Smooth muscle cell (in vitro differentiated cells): ENCODE results near the gene SGTA. TPM values are rescaled to one million over a fixed set of nuclear protein-coding genes. Genes with fewer than 3 reads are reported as not detected.

Source experiments
- DNase-seq: peaks from one replicate; lab custom pipeline; 2025; ENCODE audit not compliant: unreplicated experiment; lab: John Stamatoyannopoulos, UW
- H2AFZ ChIP-seq: fragments of 200-600 bp; sonication (generic); 2 replicates; pipeline ENCODE4 v1.6.0; 2016; ENCODE audit warnings: antibody characterized with exemption, low read depth, mild to moderate bottlenecking
- H3F3A ChIP-seq: fragments of 200-600 bp; sonication (generic); 2 replicates; pipeline ENCODE4 v1.6.0; 2017; ENCODE audit warnings: antibody characterized with exemption, low read depth
- H3K27ac ChIP-seq: fragments of 200-600 bp; sonication (generic); 2 replicates; pipeline ENCODE4 v1.5.1; 2016; ENCODE audit warnings: low read depth, mild to moderate bottlenecking
- H3K27me3 ChIP-seq: fragments of 200-600 bp; sonication (generic); 2 replicates; pipeline ENCODE4 v1.6.1; 2016; ENCODE audit warnings: low read depth, mild to moderate bottlenecking
- H3K36me3 ChIP-seq: fragments of 200-600 bp; sonication (generic); 2 replicates; pipeline ENCODE4 v1.5.1; 2016; ENCODE audit warnings: low read depth
- H3K4me1 ChIP-seq: fragments of 200-600 bp; sonication (generic); 2 replicates; pipeline ENCODE4 v1.5.1; 2016; ENCODE audit warnings: low read depth
- H3K4me2 ChIP-seq: fragments of 200-600 bp; sonication (generic); 2 replicates; pipeline ENCODE4 v1.6.0; 2016; ENCODE audit warnings: mild to moderate bottlenecking
- H3K4me3 ChIP-seq: fragments of 200-600 bp; sonication (generic); 2 replicates; pipeline ENCODE4 v1.5.1; 2016; ENCODE audit warnings: mild to moderate bottlenecking
- H3K79me2 ChIP-seq: fragments of 200-600 bp; sonication (generic); 2 replicates; pipeline ENCODE4 v1.6.0; 2016; ENCODE audit warnings: low read depth, mild to moderate bottlenecking
- H3K9ac ChIP-seq: fragments of 200-600 bp; sonication (generic); 2 replicates; pipeline ENCODE4 v1.6.0; 2016; ENCODE audit warnings: low read depth
- H3K9me3 ChIP-seq: fragments of 200-600 bp; sonication (generic); replicated peaks from 2 replicates; pipeline ENCODE4 v1.5.1; 2016; ENCODE audit warnings: low read depth
- H4K20me1 ChIP-seq: fragments of 200-600 bp; sonication (generic); 2 replicates; pipeline ENCODE4 v1.6.0; 2016; ENCODE audit warnings: low read depth
- CTCF ChIP-seq: fragments of 200-600 bp; sonication (generic); IDR thresholded peaks from 2 replicates; pipeline ENCODE4 v1.5.1; 2017; ENCODE audit warnings: borderline replicate concordance, mild to moderate bottlenecking, antibody characterized with exemption; ENCODE audit not compliant: insufficient read depth, poor library complexity, severe bottlenecking
- WGBS: methylation state at CpG from one replicate; pipeline ENCODE4 v1.1.7; 2016; ENCODE audit warnings: low lambda C conversion rate; 5-methylcytosine and 5-hydroxymethylcytosine counted together
- polyA plus RNA-seq: library from polyadenylated mRNA; unstranded; fragments of >200 nt; fragmentation: Nextera tagmentation; extraction: Ambion mirVana; gene quantifications from 2 replicates; pipeline ENCODE4 v1.2.1, GENCODE V29; 2016
- total RNA-seq: library from RNA; depleted of rRNA; stranded (reverse); fragments of >200 nt; gene quantifications from 2 replicates; pipeline ENCODE4 v1.2.3, GENCODE V29; 2014

SGTA gene
- total and polyA plus RNA-seq, 2 experiments from 2014 or later: 34.4 to 71.2 TPM

DNA sequence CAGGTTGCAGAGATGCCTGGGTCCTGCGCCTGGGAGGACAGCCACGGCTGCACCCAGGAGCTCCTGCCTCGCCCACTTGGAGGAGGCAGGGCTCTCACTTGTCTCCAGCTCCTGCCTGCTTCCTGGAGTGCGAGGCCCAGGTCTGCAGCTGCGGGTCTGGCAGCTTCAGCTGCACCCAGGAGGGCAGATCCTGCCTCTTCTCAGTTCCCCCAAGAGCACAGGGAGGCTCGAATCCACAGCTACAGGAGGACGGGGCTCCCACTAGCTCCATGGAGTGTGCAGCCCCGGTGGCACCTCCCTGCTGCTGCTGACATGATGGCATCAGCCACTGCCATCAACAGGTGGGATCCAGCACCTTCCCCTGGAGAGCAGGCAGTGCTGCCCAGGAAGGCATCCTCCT, 41.1 kb upstream of the SGTA start:
- no peak overlapping the region for H3K27ac ChIP-seq
- H2AFZ ChIP-seq: no peak overlapping the region
- H3K4me2 ChIP-seq: no peak overlapping the region
- no peak for TF ChIP-seq CTCF
- peaks cover 14% of the 10 kb centered on the region for H3K36me3 ChIP-seq
- whole genome bisulfite sequencing: 73% methylated on average over 8 of the region's 8 CpGs
- H3K79me2 ChIP-seq: peaks cover 5% of the 10 kb centered on the region
- H3K4me3 ChIP-seq: no peak overlapping the region
- H3K4me1 ChIP-seq: no peaks in the 10 kb centered on the region
- no peaks in the 10 kb centered on the region for H4K20me1 ChIP-seq
- H3F3A ChIP-seq: no peaks in the 10 kb centered on the region
- H3K27me3 ChIP-seq: no peaks in the 10 kb centered on the region
- DNase-seq: no peak
- no peak overlapping the region for H3K9ac ChIP-seq
- peaks cover 6% of the 10 kb centered on the region for H3K9me3 ChIP-seq

DNA sequence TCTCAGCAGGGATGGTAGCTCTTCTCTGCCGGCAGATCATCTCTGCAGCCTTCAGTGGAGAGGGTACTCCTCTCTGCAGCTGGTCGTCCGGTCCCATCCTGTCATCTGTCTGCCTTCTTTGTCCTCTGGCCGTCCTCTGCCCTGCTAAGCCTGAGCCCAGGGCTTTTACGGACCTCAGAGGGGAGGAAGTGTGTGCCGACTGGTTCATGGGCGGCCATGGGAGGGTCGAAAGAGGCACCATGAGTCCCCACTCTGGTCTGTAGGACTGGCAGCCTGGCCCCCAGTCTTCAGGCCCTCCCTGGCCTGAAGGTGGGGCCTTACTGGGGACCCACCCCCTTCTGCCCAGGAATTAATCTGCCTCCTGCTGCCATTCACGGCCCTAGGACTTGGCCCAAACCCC, 40.6 kb upstream of the SGTA start:
- WGBS: 95% methylated on average over 9 of the region's 9 CpGs
- Histone ChIP-seq H4K20me1 (no peaks in the 10 kb centered on the region), H3K27me3 (no peaks in the 10 kb centered on the region), H3K79me2 (peaks cover 5% of the 10 kb centered on the region), H2AFZ (no peak overlapping the region), H3F3A (no peaks in the 10 kb centered on the region), H3K4me2 (no peak overlapping the region), H3K27ac (no peak overlapping the region), H3K4me1 (no peaks in the 10 kb centered on the region), H3K9me3 (peaks cover 6% of the 10 kb centered on the region), H3K9ac (no peak overlapping the region), H3K36me3 (peaks cover 14% of the 10 kb centered on the region), H3K4me3 (no peak overlapping the region)
- DNase-seq: no peak
- TF ChIP-seq CTCF: no peak

DNA sequence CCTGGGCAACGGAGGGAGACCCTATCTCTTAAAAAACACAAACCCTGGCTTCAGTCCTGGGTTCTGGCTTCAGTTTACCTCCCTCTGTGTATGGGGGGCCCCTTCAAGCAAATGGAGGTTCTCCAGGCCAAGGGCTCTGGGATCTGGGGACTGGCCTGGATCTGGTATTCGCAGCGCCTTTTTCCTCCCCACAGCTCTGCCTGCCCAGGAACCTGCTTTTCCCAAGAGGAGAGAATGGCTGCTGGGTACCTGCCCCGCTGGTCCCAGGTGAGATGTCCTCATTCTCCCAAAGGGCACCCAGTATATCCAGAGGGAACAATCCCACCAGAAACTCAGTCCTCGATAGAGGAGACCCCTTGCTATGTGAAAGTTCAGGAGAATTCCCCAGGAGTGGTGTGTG, 39.8 kb upstream of the SGTA start:
- Histone ChIP-seq H3K4me1 (no peaks in the 10 kb centered on the region), H2AFZ (no peak overlapping the region), H3K4me3 (no peak overlapping the region), H3K36me3 (peaks cover 9% of the 10 kb centered on the region), H4K20me1 (no peaks in the 10 kb centered on the region), H3K27me3 (no peaks in the 10 kb centered on the region), H3K4me2 (no peak overlapping the region), H3K27ac (no peak overlapping the region), H3K79me2 (peaks cover 5% of the 10 kb centered on the region), H3F3A (no peaks in the 10 kb centered on the region), H3K9ac (no peak overlapping the region), H3K9me3 (peaks cover 6% of the 10 kb centered on the region)
- no peak for DNase-seq
- no peak for TF ChIP-seq CTCF
- WGBS: 93% methylated on average over 5 of the region's 5 CpGs

- Histone ChIP-seq H4K20me1 (no peaks in the 10 kb centered on the region), H3K9ac (peak overlapping the region; percentile 66), H3K9me3 (no peaks in the 10 kb centered on the region), H2AFZ (peak overlapping the region; percentile 78), H3K36me3 (no peaks in the 10 kb centered on the region), H3K27me3 (no peaks in the 10 kb centered on the region), H3K79me2 (peaks cover 5% of the 10 kb centered on the region), H3F3A (no peaks in the 10 kb centered on the region), H3K4me2 (peak overlapping the region; percentile 98), H3K27ac (no peak overlapping the region), H3K4me1 (no peaks in the 10 kb centered on the region), H3K4me3 (peak overlapping the region; percentile 94)
- WGBS: 2% methylated on average over 24 of the region's 36 CpGs
- no peak for TF ChIP-seq CTCF
- DNase-seq: no peak
Observed at GRCh38 chr19:2820112-2820702, 37.1 kb upstream of the SGTA start.
